ENCODE results near the gene YOD1. TPM values are rescaled to one million over a fixed set of nuclear protein-coding genes. Genes with fewer than 3 reads are reported as not detected.
A peak's percentile ranks its signal among the peaks of the same experiment; 100 is the strongest.

The YOD1 gene
- total and polyA plus RNA-seq, 2 of the 13 experiments (the other 11 are each of a cell fraction or from before 2014, with no cell fraction given) = 3.4 to 9.1 TPM

- ChIA-PET POLR2A (no interaction called here), CTCF (ENCODE audit: low intra/inter-chr PET ratio, low total read pairs) (no interaction called here)
- 95% methylated on average over 6 of the region's 6 CpGs for WGBS (ENCODE audit: low lambda C conversion rate)
- intact Hi-C loops (cut with micrococcal nuclease; ENCODE audit: unreplicated experiment) (no loop called here), in situ Hi-C loops (cut with HindIII; ENCODE audit: extremely low pct_ligation_motif_present, low pct_unique_long_range_greater_than_20kb) (no loop called here)
- Histone ChIP-seq H3K4me2 (ENCODE audit: low read depth, low read length) (no peak overlapping the region), H3K9ac (ENCODE audit: insufficient read depth, low read depth, low read length) (no peak overlapping the region), H3K79me2 (ENCODE audit: insufficient read depth, low read length) (no peaks in the 10 kb centered on the region), H3K27ac (ENCODE audit: extremely low read length, insufficient read depth, low read length) (no peak overlapping the region), H3K27me3 (ENCODE audit: control insufficient read depth in 1 of 2, insufficient read depth in 2 of 2, low read length in 2 of 2) (no peaks in the 10 kb centered on the region), H3K36me3 (replicated peaks in 1 of 2; ENCODE audit: control insufficient read depth in 1 of 2, insufficient read depth in 2 of 2, low read length in 2 of 2) (peaks cover 3 to 16% of the 10 kb centered on the region in 2 experiments; a peak in 4 of 5 replicates), H2AFZ (ENCODE audit: low read length) (no peak overlapping the region), H3K9me3 (ENCODE audit: low read length) (no peaks in the 10 kb centered on the region), H3K4me3 (replicated peaks in 1 of 3; ENCODE audit: insufficient read depth in 1 of 3, low read depth in 2 of 3, low read length in 3 of 3) (no peak overlapping the region), H4K20me1 (ENCODE audit: insufficient read depth, low read length) (no peaks in the 10 kb centered on the region), H3K4me1 (ENCODE audit: insufficient read depth, low read length) (0 out of 2 replicates have a peak, but pooled peaks cover 8% of the 10 kb centered on the region)
- FAIRE-seq (no peak), DNase-seq (ENCODE audit: low spot score) (no peak), ATAC-seq (peak; percentile 60)
- TF ChIP-seq SP2 (CRISPR knock-in tag; IDR thresholded peaks at IDR 0.05) (no peak), MIER3 (CRISPR knock-in tag; IDR thresholded peaks at IDR 0.05; ENCODE audit: borderline replicate concordance) (no peak), GABPB1 (CRISPR knock-in tag; IDR thresholded peaks at IDR 0.05) (no peak), NBN (conservative IDR thresholded peaks at IDR 0.05) (no peak), ZNF484 (CRISPR knock-in tag; IDR thresholded peaks at IDR 0.05; ENCODE audit: borderline replicate concordance, low read depth) (no peak), LBX2 (CRISPR knock-in tag; IDR thresholded peaks at IDR 0.05; ENCODE audit: borderline replicate concordance) (no peak), DNMT3B (CRISPR knock-in tag; conservative IDR thresholded peaks at IDR 0.05) (no peak), ZNF335 (CRISPR knock-in tag; IDR thresholded peaks at IDR 0.05) (no peak), ZNF44 (CRISPR knock-in tag; IDR thresholded peaks at IDR 0.05) (no peak), ZNF704 (CRISPR knock-in tag; IDR thresholded peaks at IDR 0.05; ENCODE audit: borderline replicate concordance) (no peak), ZNF629 (CRISPR knock-in tag; conservative IDR thresholded peaks at IDR 0.05) (no peak), BRF2 (CRISPR knock-in tag; IDR thresholded peaks at IDR 0.05) (no peak), AHR (CRISPR knock-in tag; IDR thresholded peaks at IDR 0.05) (no peak), NFKB2 (CRISPR knock-in tag; IDR thresholded peaks at IDR 0.05; ENCODE audit: borderline replicate concordance) (no peak), ZNF280D (CRISPR knock-in tag; IDR thresholded peaks at IDR 0.05) (no peak), AKAP8 (CRISPR knock-in tag; IDR thresholded peaks at IDR 0.05) (no peak), ZNF136 (CRISPR knock-in tag; IDR thresholded peaks at IDR 0.05; ENCODE audit: low read depth) (no peak), CENPBD1 (CRISPR knock-in tag; IDR thresholded peaks at IDR 0.05; ENCODE audit: borderline replicate concordance, low read depth) (no peak)
- no TSS peak for BruUV-seq (replicated peaks)
Observed at GRCh38 chr1:207058878-207059867, 8.2 kb upstream of the YOD1 start.
